Upper lobe of left lung (tissue), 6 donors: ENCODE measurements around the gene MVB12B. TPM values are rescaled to one million over a fixed set of nuclear protein-coding genes. Genes with fewer than 3 reads are reported as not detected.
A peak's percentile ranks its signal among the peaks of the same experiment; 100 is the strongest.

Source experiments
- ATAC-seq, 2 donors: fragments of 200-7000 bp; cut with Tn5 transposase; one replicate each; pipeline ENCODE4 v1.9.1; 2022; ENCODE audit warnings: mild to moderate bottlenecking in 2 of 2, moderate library complexity in 2 of 2; ENCODE audit not compliant: low FRiP score in 2 of 2
- DNase-seq, 2 donors: peaks; one replicate each; pipeline ENCODE4 v3.0.0-alpha.2; 2019 to 2020
- H3K27ac ChIP-seq, 4 donors: fragments of 200-600 bp; sonication (generic); one replicate each; pipeline ENCODE4 v1.5.1; 2016 to 2019
- H3K27me3 ChIP-seq, 4 donors: fragments of 200-600 bp; sonication (generic); one replicate each; pipeline ENCODE4 v1.5.1; 2017 to 2019
- H3K36me3 ChIP-seq, 4 donors: fragments of 200-600 bp; sonication (generic); one replicate each; pipeline ENCODE4 v1.5.1; 2016 to 2019
- H3K4me1 ChIP-seq, 4 donors: fragments of 200-600 bp; sonication (generic); one replicate each; pipeline ENCODE4 v1.5.1; 2018 to 2019
- H3K4me3 ChIP-seq, 4 donors: fragments of 200-600 bp; sonication (generic); one replicate each; pipeline ENCODE4 v1.5.1; 2017 to 2019; ENCODE audit warnings: mild to moderate bottlenecking in 2 of 4, moderate library complexity in 1 of 4
- H3K9me3 ChIP-seq, 4 donors: fragments of 200-600 bp; sonication (generic); one replicate each; pipeline ENCODE4 v1.5.1; 2018 to 2019
- CTCF ChIP-seq, 6 experiments: fragments of 450-650 bp in 4 of 6; fragments of 200-600 bp in 2 of 6; sonication (generic) in 2 of 6; IDR thresholded peaks; one replicate each; pipeline ENCODE4 v1.5.1; 2016 to 2019; ENCODE audit warnings: antibody characterized with exemption in 6 of 6
- EP300 ChIP-seq, 4 donors: sonication (generic); formaldehyde crosslinking; IDR thresholded peaks; one replicate each; pipeline ENCODE4 v1.5.1; 2017; ENCODE audit warnings: antibody characterized with exemption in 4 of 4, control low read depth in 2 of 4
- POLR2A ChIP-seq, 4 donors: fragments of 450-650 bp; IDR thresholded peaks; one replicate each; pipeline ENCODE4 v1.5.1; 2016 to 2017; ENCODE audit warnings: antibody characterized with exemption in 4 of 4, mild to moderate bottlenecking in 2 of 4
- POLR2AphosphoS5 ChIP-seq, 2 donors: sonication (generic); formaldehyde crosslinking; IDR thresholded peaks; one replicate each; pipeline ENCODE4 v1.5.1; 2017; ENCODE audit warnings: antibody characterized with exemption in 2 of 2
- WGBS, 2 donors: methylation state at CpG; one replicate each; pipeline ENCODE4 v1.1.5; 2017 to 2018; 5-methylcytosine and 5-hydroxymethylcytosine counted together
- total RNA-seq, 6 donors: library from RNA; depleted of rRNA in 4 of 6; stranded (reverse); fragments of >200 nt in 4 of 6; gene quantifications; one replicate each; pipeline versions ENCODE4 v1.1.0 to v1.2.1, GENCODE V29; 2016 to 2021
- donor health status: DM: no; HTN: no; CAD: no; lungs with moderate emphysema.
- donor health status: DM: no; HTN: yes; CAD: no; lungs with severe emphysema.

Gene MVB12B
- total RNA-seq, 6 donors from 2014 or later: 36.7 to 60.7 (median 41.0) TPM

DNA sequence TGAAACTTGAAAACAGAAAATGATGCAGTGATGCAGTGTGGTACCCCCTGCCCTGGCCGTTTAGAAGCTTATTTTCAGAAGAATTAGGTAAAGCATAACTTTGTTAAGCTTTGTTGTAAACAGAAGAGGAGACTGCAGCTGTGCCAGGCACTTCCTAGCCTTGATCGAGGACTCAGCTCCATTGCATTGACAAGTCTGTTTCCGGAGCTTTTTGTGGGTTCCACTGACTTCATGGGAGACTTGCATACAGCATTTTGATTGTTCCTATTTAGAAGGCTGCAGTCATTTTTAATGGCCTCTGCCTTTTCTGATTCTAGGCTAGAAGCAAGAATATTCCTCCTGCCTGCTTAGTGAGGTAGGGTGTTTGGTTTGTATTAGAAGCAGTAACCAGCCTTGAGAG, 12.3 kb downstream of the MVB12B start:
- no peak for TF ChIP-seq POLR2AphosphoS5 (IDR thresholded peaks at IDR 0.05)
- no peak for TF ChIP-seq POLR2A (IDR thresholded peaks at IDR 0.05)
- TF ChIP-seq EP300 (IDR thresholded peaks at IDR 0.05): no peak
- TF ChIP-seq CTCF (IDR thresholded peaks at IDR 0.05): no peak
- H3K36me3 ChIP-seq: peaks cover 3 to 34% (median 18%) of the 10 kb centered on the region in 4 donors
- H3K4me3 ChIP-seq: no peak overlapping the region
- WGBS, 2 donors: 15 to 40% methylated on average over 2 to 3 of the region's 3 CpGs
- ATAC-seq: no peak
- peak overlapping the region in 2 of 4 donors; percentile 45 to 84 for H3K27ac ChIP-seq
- DNase-seq: no peak
- H3K9me3 ChIP-seq: no peaks in the 10 kb centered on the region
- no peaks in the 10 kb centered on the region for H3K27me3 ChIP-seq
- H3K4me1 ChIP-seq: peaks cover 43 to 68% (median 52%) of the 10 kb centered on the region in 4 donors

DNA sequence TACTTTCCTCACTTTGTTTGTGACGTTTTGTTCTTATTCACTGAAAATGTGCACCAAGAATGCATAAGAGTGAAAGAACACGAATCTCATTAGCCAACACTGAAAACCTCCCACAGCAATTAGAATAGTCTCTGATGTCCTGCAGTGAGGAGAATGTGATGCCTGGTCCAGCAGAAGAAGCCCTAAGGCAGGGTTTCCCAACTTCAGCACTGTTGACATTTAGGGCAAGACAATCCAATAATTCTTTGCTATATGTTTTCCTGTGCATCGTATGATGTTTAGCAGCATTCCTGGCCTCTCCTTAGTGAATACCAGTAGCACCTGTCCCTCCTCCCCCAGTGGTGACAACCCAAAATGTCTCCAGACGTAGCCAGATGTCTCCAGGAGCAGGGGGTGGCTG, 14.8 kb downstream of the MVB12B start:
- ATAC-seq (no peak), DNase-seq (no peak)
- H3K27ac ChIP-seq: no peak overlapping the region
- no peaks in the 10 kb centered on the region for H3K27me3 ChIP-seq
- peaks cover 6 to 49% (median 22%) of the 10 kb centered on the region in 4 donors for H3K36me3 ChIP-seq
- H3K9me3 ChIP-seq: no peaks in the 10 kb centered on the region
- 87 to 90% methylated on average over 4 of the region's 4 CpGs for WGBS, 2 donors
- no peak for TF ChIP-seq POLR2AphosphoS5 (IDR thresholded peaks at IDR 0.05)
- TF ChIP-seq EP300 (IDR thresholded peaks at IDR 0.05): no peak
- no peak for TF ChIP-seq POLR2A (IDR thresholded peaks at IDR 0.05)
- TF ChIP-seq CTCF (IDR thresholded peaks at IDR 0.05): no peak
- peaks cover 24 to 44% (median 29%) of the 10 kb centered on the region in 4 donors for H3K4me1 ChIP-seq
- H3K4me3 ChIP-seq: no peak overlapping the region

- Histone ChIP-seq H3K27me3 (no peaks in the 10 kb centered on the region), H3K9me3 (no peaks in the 10 kb centered on the region), H3K4me1 (peaks cover 20 to 44% (median 27%) of the 10 kb centered on the region in 4 donors), H3K36me3 (peaks cover 6 to 49% (median 22%) of the 10 kb centered on the region in 4 donors), H3K27ac (no peak overlapping the region), H3K4me3 (no peak overlapping the region)
- 90 to 91% methylated on average over 4 of the region's 4 CpGs for WGBS, 2 donors
- no peak for DNase-seq
- no peak for TF ChIP-seq EP300 (IDR thresholded peaks at IDR 0.05)
- TF ChIP-seq CTCF (IDR thresholded peaks at IDR 0.05): no peak
- no peak for TF ChIP-seq POLR2A (IDR thresholded peaks at IDR 0.05)
- no peak for TF ChIP-seq POLR2AphosphoS5 (IDR thresholded peaks at IDR 0.05)
- ATAC-seq: no peak
These were observed 15.3 kb downstream of the MVB12B start for GRCh38 chr9:126341902-126342301.

DNA sequence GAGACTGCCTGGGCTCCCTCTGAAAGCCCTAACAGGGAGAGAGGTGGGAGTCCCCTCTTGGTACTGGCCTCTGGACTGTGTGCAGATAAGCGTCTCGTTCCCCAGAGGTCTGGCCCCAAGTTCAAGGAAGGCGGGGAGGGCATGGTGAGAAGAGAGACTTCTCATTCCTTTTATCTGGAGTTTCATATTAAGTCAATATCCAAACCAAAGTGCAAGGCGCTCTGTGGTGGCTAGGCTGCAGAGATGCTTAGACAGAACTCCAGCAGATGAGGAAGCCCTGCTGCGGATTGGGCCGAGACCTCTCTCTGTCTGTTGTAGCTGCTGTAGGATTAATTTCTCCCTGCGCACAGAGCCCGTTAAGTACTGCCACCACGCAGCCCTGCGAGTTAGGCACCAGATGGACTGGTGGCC, 16.0 kb downstream of the MVB12B start:
- no peak for TF ChIP-seq EP300 (IDR thresholded peaks at IDR 0.05)
- TF ChIP-seq CTCF (IDR thresholded peaks at IDR 0.05): no peak
- no peak for TF ChIP-seq POLR2A (IDR thresholded peaks at IDR 0.05)
- TF ChIP-seq POLR2AphosphoS5 (IDR thresholded peaks at IDR 0.05): no peak
- no peak for ATAC-seq
- no peaks in the 10 kb centered on the region for H3K27me3 ChIP-seq
- H3K9me3 ChIP-seq: no peaks in the 10 kb centered on the region
- H3K4me3 ChIP-seq: no peak overlapping the region
- peaks cover 6 to 49% (median 22%) of the 10 kb centered on the region in 4 donors for H3K36me3 ChIP-seq
- DNase-seq: no peak
- peaks cover 20 to 44% (median 27%) of the 10 kb centered on the region in 4 donors for H3K4me1 ChIP-seq
- 80 to 86% methylated on average over 7 to 10 of the region's 10 CpGs for WGBS, 2 donors
- H3K27ac ChIP-seq: no peak overlapping the region

GRCh38 chr9:126343271-126343700, 16.7 kb downstream of the MVB12B start:
- 90 to 94% methylated on average over 6 of the region's 6 CpGs for WGBS, 2 donors
- TF ChIP-seq CTCF (IDR thresholded peaks at IDR 0.05) (peak in 1 of 6 experiments; percentile 13), POLR2A (IDR thresholded peaks at IDR 0.05) (no peak)
- H3K27me3 ChIP-seq: no peaks in the 10 kb centered on the region
- no peak for ATAC-seq
- peaks cover 6 to 49% (median 22%) of the 10 kb centered on the region in 4 donors for H3K36me3 ChIP-seq
- H3K27ac ChIP-seq: no peak overlapping the region
- peaks cover 20 to 44% (median 27%) of the 10 kb centered on the region in 4 donors for H3K4me1 ChIP-seq
- H3K4me3 ChIP-seq: no peak overlapping the region
- no peaks in the 10 kb centered on the region for H3K9me3 ChIP-seq
- DNase-seq: no peak
